H1 (cell line): ENCODE results near the gene LTA4H. TPM values are rescaled to one million over a fixed set of nuclear protein-coding genes. Genes with fewer than 3 reads are reported as not detected.

Experiments used
- CTCF ChIA-PET: fragments of 300-600 bp; sonication (Branson Sonifier 250); formaldehyde crosslinking; loops from one replicate; lab custom pipeline; 2021; ENCODE audit not compliant: partially characterized antibody; lab: Charles Lee
- POLR2A ChIA-PET: fragments of 300-600 bp; sonication (Branson Sonifier 250); formaldehyde crosslinking; loops from one replicate; lab custom pipeline; 2021; ENCODE audit warnings: inconsistent platforms; ENCODE audit not compliant: partially characterized antibody; lab: Charles Lee
- DNase-seq, 2 experiments: peaks; one replicate each; pipeline versions ENCODE4 v3.0.0 to v3.0.0-alpha.2; 2010 to 2022; ENCODE audit warnings: low spot score in 2 of 2, low read depth in 1 of 2, mixed read lengths in 1 of 2
- FAIRE-seq: peaks from 2 replicates; lab custom pipeline; 2011; peaks lifted over from hg19 to GRCh38; lab: Jason Lieb, UNC
- H2AFZ ChIP-seq: 2 replicates; pipeline ENCODE4 v1.8.1; 2012; ENCODE audit warnings: low read length, inconsistent platforms
- H2AK5ac ChIP-seq: 2 replicates; pipeline ENCODE4 v1.6.1; 2013; ENCODE audit warnings: low read depth, low read length
- H2BK120ac ChIP-seq: replicated peaks from 2 replicates; pipeline ENCODE3; 2013; ENCODE audit warnings: low read depth, low read length, inconsistent platforms
- H2BK12ac ChIP-seq: 2 replicates; pipeline ENCODE4 v1.6.1; 2013; ENCODE audit warnings: low read depth, low read length
- H2BK15ac ChIP-seq: 2 replicates; pipeline ENCODE4 v1.6.1; 2013; ENCODE audit warnings: low read length
- H2BK20ac ChIP-seq: 2 replicates; pipeline ENCODE4 v1.6.1; 2013; ENCODE audit warnings: low read length
- H2BK5ac ChIP-seq: 2 replicates; pipeline ENCODE4 v1.6.1; 2013; ENCODE audit warnings: low read depth, low read length
- H3K14ac ChIP-seq: 2 replicates; pipeline ENCODE4 v1.6.1; 2013; ENCODE audit warnings: inconsistent platforms; ENCODE audit not compliant: insufficient read length
- H3K18ac ChIP-seq: 2 replicates; pipeline ENCODE4 v1.6.1; 2013; ENCODE audit warnings: low read length; ENCODE audit errors: extremely low read depth
- H3K23ac ChIP-seq: 2 replicates; pipeline ENCODE4 v1.6.1; 2013; ENCODE audit warnings: inconsistent platforms; ENCODE audit not compliant: insufficient read length
- H3K23me2 ChIP-seq: 2 replicates; pipeline ENCODE4 v1.6.1; 2013; ENCODE audit warnings: low read depth, low read length
- H3K27ac ChIP-seq: 2 replicates; pipeline ENCODE4 v1.6.1; 2011; ENCODE audit warnings: low read depth, low read length, inconsistent platforms
- H3K27me3 ChIP-seq, 4 experiments: replicated peaks in 1 of 4; 1 replicate in 1 of 4; 2 replicates in 3 of 4; pipeline versions ENCODE4 v1.6.1 to v1.8.1; 2011 to 2013; ENCODE audit warnings: low read length in 3 of 4, mild to moderate bottlenecking in 3 of 4, inconsistent platforms in 2 of 4, mixed read lengths in 2 of 4, moderate library complexity in 1 of 4; ENCODE audit not compliant: control insufficient read depth in 3 of 4, insufficient read depth in 3 of 4; ENCODE audit errors: extremely low read depth in 1 of 4
- H3K36me3 ChIP-seq, 4 experiments: 2 replicates each; pipeline versions ENCODE4 v1.6.1 to v1.8.1; 2011 to 2013; ENCODE audit warnings: mild to moderate bottlenecking in 4 of 4, low read length in 3 of 4, moderate library complexity in 2 of 4, control low read depth in 1 of 4, inconsistent platforms in 1 of 4; ENCODE audit not compliant: insufficient read depth in 4 of 4, control insufficient read depth in 2 of 4
- H3K4ac ChIP-seq: replicated peaks from 2 replicates; pipeline ENCODE3; 2013; ENCODE audit warnings: low read length, low read depth, mixed read lengths, inconsistent platforms; ENCODE audit not compliant: insufficient read length
- H3K4me1 ChIP-seq, 4 experiments: replicated peaks in 1 of 4; 1 replicate in 1 of 4; 2 replicates in 3 of 4; pipeline versions ENCODE4 v1.6.1 to v1.8.1; 2011 to 2013; ENCODE audit warnings: low read length in 3 of 4, inconsistent platforms in 2 of 4, mixed read lengths in 1 of 4; ENCODE audit not compliant: insufficient read depth in 4 of 4, control insufficient read depth in 3 of 4
- H3K4me2 ChIP-seq, 2 experiments: 2 replicates each; pipeline versions ENCODE4 v1.6.1 to v1.8.1; 2011 to 2013; ENCODE audit warnings: low read depth in 2 of 2, low read length in 2 of 2, control low read depth in 1 of 2, inconsistent platforms in 1 of 2, mild to moderate bottlenecking in 1 of 2; ENCODE audit not compliant: insufficient read depth in 1 of 2
- H3K4me3 ChIP-seq, 4 experiments: fragments of 200-600, 300-600 bp in 1 of 4; sonication (generic), shearing (Covaris generic), sonication (Bioruptor Twin) in 1 of 4; 2 replicates each; pipeline versions ENCODE4 v1.5.1 to v1.8.1; 2011 to 2016; ENCODE audit warnings: low read length in 4 of 4, low read depth in 3 of 4, control low read depth in 2 of 4, inconsistent platforms in 2 of 4, mild to moderate bottlenecking in 2 of 4, mixed read lengths in 1 of 4, moderate library complexity in 1 of 4; ENCODE audit not compliant: insufficient read depth in 2 of 4; ENCODE audit errors: extremely low read depth in 1 of 4
- H3K56ac ChIP-seq: replicated peaks from 2 replicates; pipeline ENCODE3; 2013; ENCODE audit warnings: low read depth, mild to moderate bottlenecking, mixed read lengths, low read length, inconsistent platforms; ENCODE audit not compliant: insufficient read length
- H3K79me1 ChIP-seq: 2 replicates; pipeline ENCODE4 v1.6.1; 2013; ENCODE audit warnings: low read depth, low read length, control low read depth
- H3K79me2 ChIP-seq, 2 experiments: 2 replicates each; pipeline versions ENCODE4 v1.6.1 to v1.8.1; 2012 to 2013; ENCODE audit warnings: low read length in 2 of 2, mild to moderate bottlenecking in 2 of 2, inconsistent platforms in 1 of 2; ENCODE audit not compliant: insufficient read depth in 2 of 2, control insufficient read depth in 1 of 2
- H3K9ac ChIP-seq, 4 experiments: replicated peaks in 1 of 4; 1 replicate in 1 of 4; 2 replicates in 3 of 4; pipeline versions ENCODE4 v1.6.1 to v1.8.1; 2011 to 2013; ENCODE audit warnings: low read depth in 3 of 4, low read length in 3 of 4, control low read depth in 2 of 4, mild to moderate bottlenecking in 2 of 4, moderate library complexity in 2 of 4, inconsistent platforms in 1 of 4; ENCODE audit errors: extremely low read depth in 1 of 4
- H3K9me3 ChIP-seq, 2 experiments: 2 replicates each; pipeline versions ENCODE4 v1.6.1 to v1.8.1; 2012 to 2013; ENCODE audit warnings: mild to moderate bottlenecking in 2 of 2, moderate library complexity in 2 of 2, control low read depth in 1 of 2, inconsistent platforms in 1 of 2, low read depth in 1 of 2, low read length in 1 of 2, mixed read lengths in 1 of 2; ENCODE audit not compliant: insufficient read depth in 2 of 2
- H4K20me1 ChIP-seq, 2 experiments: replicated peaks in 1 of 2; 2 replicates each; pipeline versions ENCODE3 to v1.8.1; 2011 to 2013; ENCODE audit warnings: inconsistent platforms in 2 of 2, low read length in 2 of 2, mild to moderate bottlenecking in 1 of 2; ENCODE audit not compliant: insufficient read depth in 2 of 2, control insufficient read depth in 1 of 2
- H4K5ac ChIP-seq: 2 replicates; pipeline ENCODE4 v1.6.1; 2013; ENCODE audit warnings: low read length, low read depth, mixed read lengths, inconsistent platforms; ENCODE audit not compliant: insufficient read length
- H4K8ac ChIP-seq: 2 replicates; pipeline ENCODE4 v1.8.0; 2013; ENCODE audit warnings: mild to moderate bottlenecking, moderate library complexity, low read length, inconsistent platforms; ENCODE audit not compliant: insufficient read depth; ENCODE audit errors: extremely low read depth
- H4K91ac ChIP-seq: replicated peaks from 2 replicates; pipeline ENCODE3; 2013; ENCODE audit warnings: low read length, mixed read lengths, inconsistent platforms; ENCODE audit not compliant: insufficient read length
- KDM1A ChIP-seq: fragments of 200-600, 300-600 bp; sonication (generic); IDR thresholded peaks from 2 replicates; pipeline ENCODE4 v1.7.1; 2016; ENCODE audit warnings: mild to moderate bottlenecking, low read length, borderline replicate concordance
- KDM5A ChIP-seq: fragments of 200-600 bp; IDR thresholded peaks from 2 replicates; pipeline ENCODE4 v1.7.1; 2012; ENCODE audit warnings: mild to moderate bottlenecking, low read length, inconsistent platforms, mixed read lengths
- NANOG ChIP-seq: IDR thresholded peaks from 2 replicates; pipeline ENCODE4 v1.6.1; 2011; ENCODE audit warnings: low read length, low read depth, mild to moderate bottlenecking, inconsistent platforms; ENCODE audit not compliant: insufficient read depth, poor library complexity, severe bottlenecking
- SAP30 ChIP-seq: fragments of 300-600 bp; sonication (generic); IDR thresholded peaks from 2 replicates; pipeline ENCODE4 v1.7.1; 2012; ENCODE audit warnings: low read length, moderate library complexity, mild to moderate bottlenecking, inconsistent platforms; ENCODE audit not compliant: insufficient read depth, insufficient replicate concordance
- SIN3A ChIP-seq, 2 experiments: IDR thresholded peaks in 1 of 2; conservative IDR thresholded peaks in 1 of 2; 2 replicates each; pipeline ENCODE4 v1.6.1; 2011 to 2012; ENCODE audit warnings: low read length in 2 of 2, improper control_type of control experiment in 1 of 2, low read depth in 1 of 2, mild to moderate bottlenecking in 1 of 2
- TAF1 ChIP-seq: IDR thresholded peaks from 2 replicates; pipeline ENCODE4 v1.6.1; 2011; ENCODE audit warnings: mild to moderate bottlenecking, low read depth, low read length
- ZNF274 ChIP-seq: IDR thresholded peaks from 2 replicates; pipeline ENCODE4 v1.7.0; 2012; ENCODE audit warnings: low read length, borderline replicate concordance; ENCODE audit errors: extremely low read depth
- WGBS, 2 experiments: shearing (Covaris generic) in 1 of 2; methylation state at CpG; one replicate each; pipeline versions ENCODE4 v1.1.6 to v1.1.7; 2013 to 2015; ENCODE audit warnings: low lambda C conversion rate in 2 of 2, mixed read lengths in 2 of 2, inconsistent platforms in 1 of 2, low coverage in 1 of 2, missing lambda C conversion rate in 1 of 2; ENCODE audit not compliant: insufficient replicate concordance in 2 of 2, insufficient coverage in 1 of 2, insufficient read length in 1 of 2; ENCODE audit errors: extremely low coverage in 1 of 2, missing lambda C conversion rate in 1 of 2; 5-methylcytosine and 5-hydroxymethylcytosine counted together
- polyA plus RNA-seq, 7 experiments: library from polyadenylated mRNA; depleted of rRNA in 3 of 7; stranded (reverse) in 5 of 7; unstranded in 2 of 7; fragments of >200 nt in 5 of 7; fragments of 200-250 nt in 2 of 7; gene quantifications; 1 replicate in 5 of 7; 2 replicates in 1 of 7; 4 replicates in 1 of 7; pipeline versions ENCODE4 v1.2.1 to v1.2.3, GENCODE V29; 2011 to 2013; ENCODE audit warnings: missing spikeins in 2 of 7, mixed read lengths in 2 of 7
- total RNA-seq: library from RNA; stranded (reverse); fragmentation: NEBNext Ultra II Directional; extraction: Animal tissue kit (Norgen Biotek cat#: 25700); gene quantifications from 2 replicates; pipeline ENCODE4 v1.2.1, GENCODE V29; 2021
- TF ChIP-seq, protein P1 (sequence below): IDR thresholded peaks from 2 replicates; pipeline ENCODE4 v1.6.1; 2012; ENCODE audit warnings: low read length, inconsistent platforms
- TF ChIP-seq, protein P2 (sequence below): IDR thresholded peaks from 2 replicates; pipeline ENCODE4 v1.6.1; 2011; ENCODE audit warnings: low read length, improper control_type of control experiment

Gene LTA4H
- total and polyA plus RNA-seq, 2 of the 8 experiments (the other 6 are each of a cell fraction or from before 2014, with no cell fraction given), result 106 to 167 TPM

DNA sequence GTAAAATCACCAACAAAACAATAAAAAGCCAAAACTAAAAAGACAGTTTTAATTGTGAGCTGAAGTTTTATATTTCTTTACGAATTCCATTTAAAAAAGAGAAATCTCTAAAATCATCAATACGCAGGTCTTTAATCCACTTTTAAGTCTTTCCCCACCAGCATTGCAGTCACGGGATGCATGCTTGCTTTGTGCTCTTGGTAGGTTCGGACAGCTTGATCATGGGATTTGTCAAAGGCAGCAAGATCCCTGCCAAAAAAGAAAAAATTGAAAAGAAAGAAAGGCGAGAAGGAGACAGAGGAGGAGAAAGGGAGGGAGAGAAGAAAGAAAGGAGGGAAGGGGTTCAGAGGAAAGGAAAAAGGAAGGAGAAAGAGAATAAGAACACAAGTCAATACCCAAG, 34.5 kb downstream of the LTA4H start:
- Histone ChIP-seq H3K18ac (no peak overlapping the region), H3K4ac (no peak overlapping the region), H3K4me2 (no peak overlapping the region), H2BK12ac (no peak overlapping the region), H3K79me2 (no peaks in the 10 kb centered on the region), H4K20me1 (no peaks in the 10 kb centered on the region), H3K9ac (no peak overlapping the region), H2AK5ac (no peak overlapping the region), H4K5ac (no peak overlapping the region), H3K23me2 (no peaks in the 10 kb centered on the region), H4K8ac (no peak overlapping the region), H3K27ac (no peak overlapping the region), H3K9me3 (no peaks in the 10 kb centered on the region), H2BK5ac (no peak overlapping the region), H4K91ac (no peak overlapping the region), H3K23ac (no peak overlapping the region), H3K36me3 (peaks cover 2 to 54% (median 13%) of the 10 kb centered on the region in 4 experiments; a peak in 7 of 8 replicates), H2BK20ac (no peak overlapping the region), H3K79me1 (no peaks in the 10 kb centered on the region), H2AFZ (no peak overlapping the region), H3K14ac (no peak overlapping the region), H3K56ac (no peak overlapping the region), H2BK120ac (no peak overlapping the region), H3K27me3 (no peaks in the 10 kb centered on the region), H2BK15ac (no peak overlapping the region), H3K4me3 (no peak overlapping the region), H3K4me1 (peaks cover 0 to 3% (median 0%) of the 10 kb centered on the region in 4 experiments; a peak in 1 of 7 replicates)
- ChIA-PET POLR2A (no interaction called here), CTCF (interaction anchor here (0.5 to 8.7 kb wide), 11 partner anchors 11 to 109 kb away, joined by 3 to 149 read pairs (median 13); no protein-coding TSS in a partner anchor)
- TF ChIP-seq SAP30 (no peak), NANOG (no peak), TAF1 (no peak), ZNF274 (no peak), SIN3A (conservative IDR thresholded peaks at IDR 0.05 in 1 of 2, IDR thresholded peaks at IDR 0.05 in 1 of 2; ENCODE audit: low read depth in 1 of 2, low read length in 2 of 2) (no peak), KDM5A (no peak), KDM1A (no peak)
- TF ChIP-seq, protein P1, sequence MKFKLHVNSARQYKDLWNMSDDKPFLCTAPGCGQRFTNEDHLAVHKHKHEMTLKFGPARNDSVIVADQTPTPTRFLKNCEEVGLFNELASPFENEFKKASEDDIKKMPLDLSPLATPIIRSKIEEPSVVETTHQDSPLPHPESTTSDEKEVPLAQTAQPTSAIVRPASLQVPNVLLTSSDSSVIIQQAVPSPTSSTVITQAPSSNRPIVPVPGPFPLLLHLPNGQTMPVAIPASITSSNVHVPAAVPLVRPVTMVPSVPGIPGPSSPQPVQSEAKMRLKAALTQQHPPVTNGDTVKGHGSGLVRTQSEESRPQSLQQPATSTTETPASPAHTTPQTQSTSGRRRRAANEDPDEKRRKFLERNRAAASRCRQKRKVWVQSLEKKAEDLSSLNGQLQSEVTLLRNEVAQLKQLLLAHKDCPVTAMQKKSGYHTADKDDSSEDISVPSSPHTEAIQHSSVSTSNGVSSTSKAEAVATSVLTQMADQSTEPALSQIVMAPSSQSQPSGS, result no peak
- TF ChIP-seq, protein P2, sequence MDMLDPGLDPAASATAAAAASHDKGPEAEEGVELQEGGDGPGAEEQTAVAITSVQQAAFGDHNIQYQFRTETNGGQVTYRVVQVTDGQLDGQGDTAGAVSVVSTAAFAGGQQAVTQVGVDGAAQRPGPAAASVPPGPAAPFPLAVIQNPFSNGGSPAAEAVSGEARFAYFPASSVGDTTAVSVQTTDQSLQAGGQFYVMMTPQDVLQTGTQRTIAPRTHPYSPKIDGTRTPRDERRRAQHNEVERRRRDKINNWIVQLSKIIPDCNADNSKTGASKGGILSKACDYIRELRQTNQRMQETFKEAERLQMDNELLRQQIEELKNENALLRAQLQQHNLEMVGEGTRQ, result no peak
- no peak for FAIRE-seq
- WGBS, 2 experiments, result 89% methylated on average over 5 of the region's 5 CpGs; no CpG with 5 or more reads in 1 of the 2 experiments
- no peak for DNase-seq
